Omental fat pad (tissue), 4 donors: ENCODE results near the gene CAND1. TPM values are rescaled to one million over a fixed set of nuclear protein-coding genes. Genes with fewer than 3 reads are reported as not detected.

Source experiments
- ATAC-seq: fragments of 150-250 bp; one replicate; pipeline ENCODE4 v1.9.1; 2016; ENCODE audit warnings: mild to moderate bottlenecking, moderate library complexity; ENCODE audit not compliant: low FRiP score
- DNase-seq: peaks from one replicate; pipeline ENCODE4 v3.0.0-alpha.2; 2019; ENCODE audit warnings: low spot score
- total RNA-seq, 4 donors: library from RNA; depleted of rRNA; stranded (reverse); fragments of >200 nt; gene quantifications; one replicate each; pipeline ENCODE4 v1.1.0, GENCODE V29; 2016
- TF ChIP-seq, protein P1 (sequence below), 3 donors: fragments of 450-650 bp; IDR thresholded peaks; one replicate each; pipeline ENCODE4 v1.5.1; 2016 to 2017; ENCODE audit warnings: antibody characterized with exemption in 3 of 3, mild to moderate bottlenecking in 3 of 3, moderate library complexity in 2 of 3

Gene CAND1
- total RNA-seq, 4 donors from 2014 or later, result 48.1 to 81.7 (median 57.3) TPM

DNA sequence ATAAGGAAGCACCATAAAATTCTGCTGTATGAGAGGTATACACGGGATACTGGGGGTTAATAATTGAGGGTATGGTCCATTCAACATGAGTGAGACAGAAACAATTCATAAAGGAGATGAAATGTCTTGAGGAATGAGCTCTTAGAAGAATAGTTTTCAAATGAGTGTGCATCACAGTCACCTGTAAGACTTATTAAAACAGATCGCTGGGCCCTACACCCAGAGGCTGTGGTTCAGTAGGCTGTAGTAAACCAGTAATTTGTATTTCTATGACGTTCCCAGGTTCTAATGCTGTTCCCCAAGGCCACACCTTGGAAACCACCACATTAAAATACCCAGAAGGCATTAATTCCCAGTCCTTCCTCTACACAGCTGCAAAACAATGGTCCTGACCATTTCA, 49.6 kb downstream of the CAND1 start:
- DNase-seq (no peak), ATAC-seq (no peak)
- TF ChIP-seq, protein P1, sequence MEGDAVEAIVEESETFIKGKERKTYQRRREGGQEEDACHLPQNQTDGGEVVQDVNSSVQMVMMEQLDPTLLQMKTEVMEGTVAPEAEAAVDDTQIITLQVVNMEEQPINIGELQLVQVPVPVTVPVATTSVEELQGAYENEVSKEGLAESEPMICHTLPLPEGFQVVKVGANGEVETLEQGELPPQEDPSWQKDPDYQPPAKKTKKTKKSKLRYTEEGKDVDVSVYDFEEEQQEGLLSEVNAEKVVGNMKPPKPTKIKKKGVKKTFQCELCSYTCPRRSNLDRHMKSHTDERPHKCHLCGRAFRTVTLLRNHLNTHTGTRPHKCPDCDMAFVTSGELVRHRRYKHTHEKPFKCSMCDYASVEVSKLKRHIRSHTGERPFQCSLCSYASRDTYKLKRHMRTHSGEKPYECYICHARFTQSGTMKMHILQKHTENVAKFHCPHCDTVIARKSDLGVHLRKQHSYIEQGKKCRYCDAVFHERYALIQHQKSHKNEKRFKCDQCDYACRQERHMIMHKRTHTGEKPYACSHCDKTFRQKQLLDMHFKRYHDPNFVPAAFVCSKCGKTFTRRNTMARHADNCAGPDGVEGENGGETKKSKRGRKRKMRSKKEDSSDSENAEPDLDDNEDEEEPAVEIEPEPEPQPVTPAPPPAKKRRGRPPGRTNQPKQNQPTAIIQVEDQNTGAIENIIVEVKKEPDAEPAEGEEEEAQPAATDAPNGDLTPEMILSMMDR (IDR thresholded peaks at IDR 0.05), result no peak

DNA sequence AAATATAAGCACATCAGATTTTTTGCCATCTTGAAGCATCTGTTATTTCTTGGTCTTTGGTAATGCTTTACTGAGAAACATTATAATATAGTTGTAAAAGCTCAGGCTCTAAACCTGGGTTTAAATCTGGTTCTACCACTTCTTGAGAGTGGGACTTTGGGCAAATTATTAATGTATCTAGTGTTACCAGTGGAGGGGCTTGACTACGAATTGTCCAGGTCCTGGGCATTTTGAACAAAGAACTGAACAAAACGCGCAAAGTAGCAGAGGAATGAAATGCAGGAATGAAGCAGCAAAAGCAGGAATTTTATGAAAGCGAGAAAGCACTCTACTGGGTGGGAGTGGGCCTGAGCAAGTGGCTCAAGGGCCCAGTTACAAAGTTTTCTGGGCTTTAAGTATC, 50.8 kb downstream of the CAND1 start:
- DNase-seq (no peak), ATAC-seq (no peak)
- TF ChIP-seq, protein P1 (IDR thresholded peaks at IDR 0.05), result no peak

DNA sequence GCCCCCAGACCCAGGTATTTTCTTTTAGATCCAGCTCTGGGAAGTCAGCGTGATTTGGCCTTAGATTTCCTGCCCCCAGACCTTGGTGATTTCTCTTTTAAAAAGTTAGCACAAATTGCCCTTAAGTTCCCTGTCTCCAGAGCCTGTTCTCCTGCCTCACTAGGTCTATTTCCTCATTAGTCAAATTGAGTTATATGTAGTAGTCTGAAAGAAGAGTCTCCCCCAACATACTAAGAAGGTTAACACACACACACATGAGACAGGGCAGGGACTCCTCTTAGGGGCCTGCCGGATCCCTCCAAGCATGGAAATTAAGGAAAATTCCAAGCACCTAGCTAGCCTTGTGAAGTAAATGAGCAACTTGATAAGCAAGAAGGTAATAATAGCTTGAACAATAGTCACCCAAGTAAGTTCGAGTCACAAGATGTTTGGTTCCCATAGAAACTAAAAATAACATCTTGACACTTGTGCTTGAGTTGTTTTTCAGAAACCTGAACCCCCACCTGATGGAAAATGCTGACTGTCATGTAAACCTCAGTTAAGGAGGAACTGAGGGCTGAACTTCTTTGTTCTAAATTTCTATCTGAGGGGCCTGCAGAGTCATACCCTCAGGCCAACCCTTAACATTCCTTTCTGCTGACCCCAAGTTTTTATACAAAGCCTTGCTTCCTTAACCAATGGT, 51.6 kb downstream of the CAND1 start:
- no peak for DNase-seq
- TF ChIP-seq, protein P1 (IDR thresholded peaks at IDR 0.05), result no peak
- ATAC-seq, result no peak

DNA sequence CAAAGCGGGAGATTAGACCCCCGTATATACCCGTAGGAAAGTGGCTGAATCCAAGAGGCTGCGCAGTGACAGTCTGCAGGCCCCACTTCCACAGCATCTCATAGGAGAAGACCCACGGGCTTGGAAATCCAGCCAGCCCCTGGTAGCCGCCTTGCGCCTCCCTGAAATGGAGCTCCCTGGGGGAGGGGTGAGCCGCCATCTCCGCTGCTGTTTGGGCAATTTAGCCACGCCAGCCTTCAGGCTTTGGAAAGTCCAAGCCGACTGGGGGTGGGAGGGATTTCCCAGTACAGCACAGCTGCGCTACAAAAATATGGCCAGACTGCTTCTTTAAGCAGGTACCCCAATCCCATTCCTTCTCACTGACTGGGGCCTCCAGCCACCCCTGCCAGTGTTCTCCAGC, 53.4 kb downstream of the CAND1 start:
- TF ChIP-seq, protein P1 (IDR thresholded peaks at IDR 0.05), result no peak
- no peak for ATAC-seq
- DNase-seq, result no peak

DNA sequence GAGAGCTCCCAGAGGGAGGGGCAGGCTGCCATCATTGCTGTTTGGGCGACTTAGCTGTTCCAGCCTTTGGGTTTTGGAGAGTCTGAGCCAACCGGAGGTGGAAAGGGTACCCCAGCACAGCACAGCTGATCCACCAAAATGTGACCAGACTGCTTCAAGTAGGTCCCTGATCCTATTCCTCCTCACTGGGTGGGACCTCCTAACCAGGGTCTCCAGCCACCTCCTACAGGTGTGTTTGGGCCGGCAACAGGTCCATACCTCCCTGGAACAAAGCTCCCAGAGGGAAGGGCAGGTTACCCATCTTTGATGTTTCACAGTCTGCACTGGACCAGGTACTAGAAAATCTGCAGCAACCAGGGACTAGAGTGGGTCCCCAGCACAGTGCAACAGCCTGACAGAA, 53.8 kb downstream of the CAND1 start:
- ATAC-seq, result no peak
- no peak for DNase-seq
- TF ChIP-seq, protein P1 (IDR thresholded peaks at IDR 0.05), result no peak

DNA sequence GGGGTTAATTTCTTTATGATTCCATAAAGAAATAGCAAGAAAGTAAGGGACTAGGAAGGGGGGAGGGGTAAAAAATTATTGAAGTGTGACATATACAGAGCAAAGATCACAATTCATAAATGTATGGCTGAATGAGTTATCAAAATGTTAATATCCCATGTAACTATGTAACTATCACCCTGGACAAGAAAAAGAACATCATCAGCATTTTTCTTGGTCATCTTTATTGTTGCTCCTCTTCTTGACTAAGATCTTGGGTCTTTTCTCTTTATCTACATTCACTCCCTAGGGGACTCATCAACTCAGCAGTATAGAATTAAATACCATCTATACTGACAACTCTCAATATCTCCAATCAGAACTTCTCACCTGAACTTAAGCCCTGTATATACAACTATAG, 57.5 kb downstream of the CAND1 start:
- ATAC-seq, result no peak
- TF ChIP-seq, protein P1 (IDR thresholded peaks at IDR 0.05), result no peak
- no peak for DNase-seq

DNA sequence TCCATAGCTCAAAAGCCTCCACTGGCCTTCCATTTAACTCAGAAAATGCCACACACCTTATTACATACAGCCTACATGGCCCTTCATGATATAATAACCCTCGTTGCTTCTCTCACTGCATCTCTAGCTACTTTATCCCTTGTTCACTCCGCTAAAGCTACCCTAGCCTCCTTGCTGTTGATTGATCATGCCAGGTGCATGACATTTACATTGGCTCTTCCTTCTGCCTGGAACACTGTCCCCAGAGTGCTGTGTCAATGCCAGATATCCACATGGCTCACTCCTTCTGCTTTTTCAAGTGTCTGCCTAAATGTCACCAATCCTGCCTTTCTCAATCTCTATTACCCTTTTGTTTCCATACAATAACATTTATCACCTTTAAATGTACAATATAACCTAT, 58.3 kb downstream of the CAND1 start:
- TF ChIP-seq, protein P1 (IDR thresholded peaks at IDR 0.05), result no peak
- no peak for DNase-seq
- no peak for ATAC-seq
